Kidney (tissue), 14 donors: Measurements from ENCODE around the gene ATP10B. TPM values are rescaled to one million over a fixed set of nuclear protein-coding genes. Genes with fewer than 3 reads are reported as not detected.

ENCODE experiments used
- DNase-seq, 5 donors: peaks; one replicate each; pipeline ENCODE4 v3.0.0-alpha.2; 2013 to 2020
- FAIRE-seq: peaks from 2 replicates; lab custom pipeline; 2012; peaks lifted over from hg19 to GRCh38; lab: Jason Lieb, UNC
- H3K27ac ChIP-seq, 2 donors: one replicate each; pipeline ENCODE4 v1.7.0; 2013; ENCODE audit warnings: low read depth in 2 of 2, low read length in 2 of 2, inconsistent platforms in 1 of 2
- H3K27me3 ChIP-seq: one replicate; pipeline ENCODE4 v1.7.1; 2013; ENCODE audit warnings: low read length, inconsistent platforms; ENCODE audit not compliant: control insufficient read depth, insufficient read depth
- H3K36me3 ChIP-seq, 3 donors: one replicate each; pipeline versions ENCODE4 v1.7.0 to v1.7.1; 2013; ENCODE audit warnings: low read length in 3 of 3, control low read depth in 1 of 3, inconsistent platforms in 1 of 3; ENCODE audit not compliant: insufficient read depth in 3 of 3, control insufficient read depth in 2 of 3
- H3K4me1 ChIP-seq, 3 donors: one replicate each; pipeline versions ENCODE4 v1.7.0 to v1.7.1; 2013; ENCODE audit warnings: low read length in 3 of 3, inconsistent platforms in 1 of 3, low read depth in 1 of 3; ENCODE audit not compliant: control insufficient read depth in 2 of 3, insufficient read depth in 2 of 3
- H3K4me3 ChIP-seq, 3 donors: one replicate each; pipeline versions ENCODE4 v1.7.0 to v1.8.1; 2013; ENCODE audit warnings: low read length in 3 of 3, control low read depth in 1 of 3, inconsistent platforms in 1 of 3
- H3K9ac ChIP-seq, 3 donors: one replicate each; pipeline versions ENCODE4 v1.7.0 to v1.7.1; 2013; ENCODE audit warnings: low read length in 3 of 3, control low read depth in 1 of 3, inconsistent platforms in 1 of 3
- H3K9me3 ChIP-seq, 3 donors: one replicate each; pipeline versions ENCODE4 v1.7.0 to v1.7.1; 2013; ENCODE audit warnings: low read length in 3 of 3, control low read depth in 1 of 3, inconsistent platforms in 1 of 3; ENCODE audit not compliant: control insufficient read depth in 2 of 3, insufficient read depth in 1 of 3
- intact Hi-C: fragments of 100-400 bp; cut with DNase I; formaldehyde crosslinking; loops from one replicate; pipeline ENCODE4 v1.11.1; 2022
- polyA plus RNA-seq: library from polyadenylated mRNA; stranded (reverse); fragments of 350-450 nt; fragmentation: Illumina TruSeq; extraction: RNeasy Lipid Tissue Mini Kit (QIAGEN cat#74804); gene quantifications from one replicate; pipeline ENCODE4 v1.2.3, GENCODE V29; 2014; ENCODE audit warnings: low read depth, low replicate concordance; ENCODE audit not compliant: insufficient read depth
- total RNA-seq: library from RNA; stranded (reverse); fragmentation: NEBNext Ultra II Directional; extraction: Animal tissue kit (Norgen Biotek cat#: 25700); gene quantifications from one replicate; pipeline ENCODE4 v1.2.1, GENCODE V29; 2021
- TF ChIP-seq, protein P1 (sequence below): IDR thresholded peaks from 3 replicates; pipeline ENCODE4 v1.5.1; 2012; ENCODE audit warnings: mild to moderate bottlenecking, moderate library complexity, borderline replicate concordance; ENCODE audit not compliant: insufficient read depth; ENCODE audit errors: extremely low read depth
- donor health status: control.
- donor health status: control.
- donor health status: control.
- donor health status: control.
- donor health status: control.
- donor health status: DM: yes; HTN: yes; CAD: no.
- donor health status: Normal renal cell carcinoma (clear cell type).

Gene ATP10B
- total and polyA plus RNA-seq, 2 donors from 2014 or later: 1.4 TPM; not detected in 1

DNA sequence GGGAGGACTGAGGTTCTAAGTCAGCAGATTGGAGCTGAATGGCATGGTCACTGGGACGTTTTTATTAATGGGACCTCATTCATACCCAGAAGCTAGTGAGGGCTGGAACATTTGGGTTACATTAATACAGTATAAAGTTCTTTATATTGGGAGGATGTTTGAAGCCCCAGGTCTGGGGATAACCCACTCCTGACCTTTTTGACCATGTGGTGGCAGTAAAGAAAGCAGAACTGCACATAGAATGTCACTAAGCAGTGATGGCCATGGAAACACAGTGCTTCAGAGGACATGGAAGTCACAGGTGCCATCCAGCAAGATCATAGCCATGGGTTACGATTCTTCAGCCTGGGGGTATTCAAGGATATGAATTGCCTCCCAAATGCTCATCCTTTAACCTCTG is 176.0 kb downstream of the ATP10B start:
- Histone ChIP-seq H3K27ac (no peak overlapping the region), H3K36me3 (no peaks in the 10 kb centered on the region), H3K4me1 (no peaks in the 10 kb centered on the region), H3K4me3 (no peak overlapping the region), H3K9ac (no peak overlapping the region), H3K27me3 (no peaks in the 10 kb centered on the region), H3K9me3 (no peaks in the 10 kb centered on the region)
- TF ChIP-seq, protein P1, sequence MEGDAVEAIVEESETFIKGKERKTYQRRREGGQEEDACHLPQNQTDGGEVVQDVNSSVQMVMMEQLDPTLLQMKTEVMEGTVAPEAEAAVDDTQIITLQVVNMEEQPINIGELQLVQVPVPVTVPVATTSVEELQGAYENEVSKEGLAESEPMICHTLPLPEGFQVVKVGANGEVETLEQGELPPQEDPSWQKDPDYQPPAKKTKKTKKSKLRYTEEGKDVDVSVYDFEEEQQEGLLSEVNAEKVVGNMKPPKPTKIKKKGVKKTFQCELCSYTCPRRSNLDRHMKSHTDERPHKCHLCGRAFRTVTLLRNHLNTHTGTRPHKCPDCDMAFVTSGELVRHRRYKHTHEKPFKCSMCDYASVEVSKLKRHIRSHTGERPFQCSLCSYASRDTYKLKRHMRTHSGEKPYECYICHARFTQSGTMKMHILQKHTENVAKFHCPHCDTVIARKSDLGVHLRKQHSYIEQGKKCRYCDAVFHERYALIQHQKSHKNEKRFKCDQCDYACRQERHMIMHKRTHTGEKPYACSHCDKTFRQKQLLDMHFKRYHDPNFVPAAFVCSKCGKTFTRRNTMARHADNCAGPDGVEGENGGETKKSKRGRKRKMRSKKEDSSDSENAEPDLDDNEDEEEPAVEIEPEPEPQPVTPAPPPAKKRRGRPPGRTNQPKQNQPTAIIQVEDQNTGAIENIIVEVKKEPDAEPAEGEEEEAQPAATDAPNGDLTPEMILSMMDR: no peak
- intact Hi-C loops: no loop called here
- FAIRE-seq (no peak), DNase-seq (no peak)

- TF ChIP-seq, protein P1: no peak
These were observed 177.1 kb downstream of the ATP10B start for GRCh38 chr5:160674901-160675300.

GRCh38 chr5:160672521-160672920 is 179.5 kb downstream of the ATP10B start:
- H3K36me3 ChIP-seq: no peaks in the 10 kb centered on the region
- no peak overlapping the region for H3K27ac ChIP-seq
- H3K27me3 ChIP-seq: no peaks in the 10 kb centered on the region
- FAIRE-seq: no peak
- H3K9me3 ChIP-seq: no peaks in the 10 kb centered on the region
- no peak overlapping the region for H3K9ac ChIP-seq
- no peaks in the 10 kb centered on the region for H3K4me1 ChIP-seq
- intact Hi-C loops: no loop called here
- no peak for DNase-seq
- no peak overlapping the region for H3K4me3 ChIP-seq
- TF ChIP-seq, protein P1: no peak

More at GRCh38 chr5:160674901-160675300, 177.1 kb downstream of the ATP10B start:
- Histone ChIP-seq H3K9ac (no peak overlapping the region), H3K27ac (no peak overlapping the region), H3K36me3 (no peaks in the 10 kb centered on the region), H3K4me1 (no peaks in the 10 kb centered on the region), H3K27me3 (no peaks in the 10 kb centered on the region), H3K9me3 (no peaks in the 10 kb centered on the region), H3K4me3 (no peak overlapping the region)
- DNase-seq (no peak), FAIRE-seq (no peak)
- intact Hi-C loops: no loop called here

GRCh38 chr5:160668356-160668755 is 183.7 kb downstream of the ATP10B start:
- FAIRE-seq (no peak), DNase-seq (no peak)
- Histone ChIP-seq H3K4me3 (no peak overlapping the region), H3K27ac (no peak overlapping the region), H3K36me3 (no peaks in the 10 kb centered on the region), H3K27me3 (no peaks in the 10 kb centered on the region), H3K9ac (no peak overlapping the region), H3K9me3 (no peaks in the 10 kb centered on the region), H3K4me1 (no peaks in the 10 kb centered on the region)
- intact Hi-C loops: no loop called here
- TF ChIP-seq, protein P1: no peak
